ENCODE results near the gene MED1. TPM values are rescaled to one million over a fixed set of nuclear protein-coding genes. Genes with fewer than 3 reads are reported as not detected.
A peak's percentile ranks its signal among the peaks of the same experiment; 100 is the strongest.

MED1 gene
- total and polyA plus RNA-seq, 4 donors: 6.5 to 34.6 (median 22.5) TPM

DNA sequence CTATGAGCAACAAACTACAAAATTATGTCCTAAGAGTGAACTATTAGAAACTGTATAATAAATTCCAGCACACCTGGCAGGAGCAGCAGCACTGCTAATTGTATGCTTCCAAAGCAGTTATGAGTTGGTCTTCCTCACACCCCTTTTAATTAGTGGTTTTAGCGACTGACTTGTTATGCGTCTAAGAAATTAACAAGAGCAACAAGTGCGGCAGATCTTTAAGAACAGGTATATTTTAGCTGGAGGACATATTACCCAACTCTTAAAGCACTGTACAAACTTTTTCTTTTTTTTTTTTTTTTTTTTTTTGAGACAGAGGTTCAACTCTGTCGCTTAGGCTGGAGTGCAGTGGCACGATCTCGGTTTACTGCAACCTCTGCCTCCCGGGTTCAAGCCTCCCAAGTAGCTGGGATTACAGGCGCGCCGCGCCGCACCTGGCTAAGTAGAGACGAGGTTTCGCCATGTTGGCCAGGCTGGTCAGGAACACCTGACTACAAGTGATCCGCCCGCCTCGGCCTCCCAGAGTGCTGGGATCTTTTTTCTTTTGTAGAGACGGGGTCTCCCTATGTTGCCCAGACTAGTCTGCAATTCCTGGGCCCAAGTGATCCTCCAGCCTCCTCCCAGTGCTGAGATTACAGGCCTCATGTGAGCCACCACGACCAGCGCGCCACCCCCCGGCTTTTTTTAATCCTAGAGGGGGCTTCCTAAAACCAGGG, 48.0 kb downstream of the MED1 start:
- ATAC-seq (ENCODE audit: insufficient read depth, low FRiP score): no peak
- no peak overlapping the region for H3K9ac ChIP-seq (ENCODE audit: insufficient read depth in 1 of 2, low read length in 2 of 2)
- no peaks in the 10 kb centered on the region for H3K27me3 ChIP-seq (ENCODE audit: control insufficient read depth in 3 of 3, insufficient read depth in 3 of 3, low read length in 2 of 3)
- WGBS, 2 donors: 62 to 69% methylated on average over 22 of the region's 22 CpGs
- no peak overlapping the region for H3K4me3 ChIP-seq
- no peak for TF ChIP-seq CTCF (IDR thresholded peaks at IDR 0.05; ENCODE audit: control extremely low read depth, extremely low read depth)
- DNase-seq: no peak
- no peaks in the 10 kb centered on the region for H3K9me3 ChIP-seq (ENCODE audit: control insufficient read depth in 4 of 4, insufficient read depth in 3 of 4, low read length in 3 of 4)
- peaks cover 4 to 17% (median 6%) of the 10 kb centered on the region in 4 donors for H3K36me3 ChIP-seq (ENCODE audit: control insufficient read depth in 4 of 4, insufficient read depth in 4 of 4, low read length in 4 of 4)
- H3K27ac ChIP-seq (ENCODE audit: low read depth in 1 of 2, low read length in 1 of 2): no peak overlapping the region
- H3K4me1 ChIP-seq (ENCODE audit: control insufficient read depth in 5 of 5, insufficient read depth in 5 of 5, low read length in 5 of 5): peaks cover 0 to 15% (median 5%) of the 10 kb centered on the region in 5 donors

GRCh38 chr17:39402244-39402889, 48.7 kb downstream of the MED1 start:
- peaks cover 0 to 15% (median 5%) of the 10 kb centered on the region in 5 donors for H3K4me1 ChIP-seq (ENCODE audit: control insufficient read depth in 5 of 5, insufficient read depth in 5 of 5, low read length in 5 of 5)
- TF ChIP-seq CTCF (IDR thresholded peaks at IDR 0.05; ENCODE audit: control extremely low read depth, extremely low read depth): no peak
- no peaks in the 10 kb centered on the region for H3K27me3 ChIP-seq (ENCODE audit: control insufficient read depth in 3 of 3, insufficient read depth in 3 of 3, low read length in 2 of 3)
- H3K4me3 ChIP-seq: peak overlapping the region; percentile 98
- H3K36me3 ChIP-seq (ENCODE audit: control insufficient read depth in 4 of 4, insufficient read depth in 4 of 4, low read length in 4 of 4): peaks cover 0 to 10% (median 2%) of the 10 kb centered on the region in 4 donors
- H3K27ac ChIP-seq (ENCODE audit: low read depth in 1 of 2, low read length in 1 of 2): peak overlapping the region; percentile 82 to 95
- no peak overlapping the region for H3K9ac ChIP-seq (ENCODE audit: insufficient read depth in 1 of 2, low read length in 2 of 2)
- DNase-seq: peak; percentile 94 to 97 (median 96)
- 1% methylated on average over 49 to 53 of the region's 53 CpGs for WGBS, 2 donors
- peak; percentile 86 for ATAC-seq (ENCODE audit: insufficient read depth, low FRiP score)
- H3K9me3 ChIP-seq (ENCODE audit: control insufficient read depth in 4 of 4, insufficient read depth in 3 of 4, low read length in 3 of 4): no peaks in the 10 kb centered on the region

DNA sequence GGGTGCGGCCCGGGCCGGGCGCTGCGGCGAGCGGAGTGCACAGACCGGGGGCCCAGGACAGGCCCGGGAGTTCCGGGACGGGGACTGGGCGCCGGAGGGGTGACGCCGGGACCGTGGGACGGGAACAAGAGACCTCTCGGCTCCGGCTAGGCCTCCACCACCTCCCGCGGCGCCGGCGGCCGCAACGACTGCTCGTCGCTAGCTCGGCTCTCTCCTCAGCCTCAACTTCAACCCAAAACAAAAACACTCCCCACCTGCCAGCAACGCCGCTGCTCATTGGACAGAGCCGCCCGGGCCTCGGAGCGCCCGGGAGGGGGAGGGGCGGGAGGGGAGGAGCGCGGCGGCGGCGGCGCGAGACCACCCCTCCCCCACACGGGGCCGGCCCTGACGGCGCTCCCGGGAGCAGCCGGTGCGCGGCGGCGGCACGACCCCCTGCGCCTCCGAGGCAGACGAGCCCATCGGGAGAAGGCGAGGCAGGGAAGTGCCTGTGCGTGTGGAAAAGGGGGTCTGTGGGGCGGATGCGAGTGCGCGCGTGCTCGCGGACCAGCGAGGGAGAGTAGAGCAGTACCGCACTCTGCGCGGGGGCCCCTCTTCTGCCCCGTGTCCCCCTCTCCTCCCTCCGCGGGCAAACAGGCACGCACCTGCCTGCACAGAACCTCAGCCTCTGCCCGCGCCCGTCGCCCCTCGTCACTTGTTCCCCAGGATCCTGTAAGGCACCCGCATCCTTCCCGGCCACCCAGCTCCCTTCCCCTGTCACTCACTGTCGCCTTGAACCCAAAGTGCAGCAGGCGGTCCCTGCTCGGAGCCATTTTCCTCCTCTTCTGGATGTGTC, 49.4 kb downstream of the MED1 start, which contains the start of gene FBXL20:
Gene FBXL20, minus strand, starts transcription at position 215 of the 832 bp plus-strand sequence. CDS start 224 bp downstream, outside the sequence.
- Histone ChIP-seq H3K36me3 (ENCODE audit: control insufficient read depth in 4 of 4, insufficient read depth in 4 of 4, low read length in 4 of 4) (peaks cover 0 to 7% (median under 1%) of the 10 kb centered on the region in 4 donors), H3K27ac (ENCODE audit: low read depth in 1 of 2, low read length in 1 of 2) (peak within 1 kb of the TSS; percentile 95), H3K4me1 (ENCODE audit: control insufficient read depth in 5 of 5, insufficient read depth in 5 of 5, low read length in 5 of 5) (peaks cover 0 to 15% (median 5%) of the 10 kb centered on the region in 5 donors), H3K9ac (ENCODE audit: insufficient read depth in 1 of 2, low read length in 2 of 2) (peak within 1 kb of the TSS; percentile 68 to 80), H3K27me3 (ENCODE audit: control insufficient read depth in 3 of 3, insufficient read depth in 3 of 3, low read length in 2 of 3) (no peaks in the 10 kb centered on the region), H3K9me3 (ENCODE audit: control insufficient read depth in 4 of 4, insufficient read depth in 3 of 4, low read length in 3 of 4) (no peaks in the 10 kb centered on the region), H3K4me3 (peak within 1 kb of the TSS; percentile 98)
- DNase-seq (peak; percentile 96), ATAC-seq (ENCODE audit: insufficient read depth, low FRiP score) (peak; percentile 89)
- TF ChIP-seq CTCF (IDR thresholded peaks at IDR 0.05; ENCODE audit: control extremely low read depth, extremely low read depth): no peak
- WGBS, 2 donors: 0% methylated on average over 38 to 86 of the region's 86 CpGs
